Astrocyte (in vitro differentiated cells and primary cell): ENCODE measurements around the gene PDE8A.

ENCODE experiments used
- EZH2 ChIP-seq: IDR thresholded peaks from 2 replicates; pipeline ENCODE4 v1.6.1; 2012; ENCODE audit warnings: mild to moderate bottlenecking, low read length, inconsistent platforms; ENCODE audit not compliant: insufficient read depth
- TF ChIP-seq, protein P1 (sequence below): IDR thresholded peaks from 2 replicates; pipeline ENCODE4 v1.5.1; 2011; ENCODE audit warnings: low read depth, mild to moderate bottlenecking, inconsistent platforms, low read length, moderate library complexity; ENCODE audit not compliant: insufficient read depth

DNA sequence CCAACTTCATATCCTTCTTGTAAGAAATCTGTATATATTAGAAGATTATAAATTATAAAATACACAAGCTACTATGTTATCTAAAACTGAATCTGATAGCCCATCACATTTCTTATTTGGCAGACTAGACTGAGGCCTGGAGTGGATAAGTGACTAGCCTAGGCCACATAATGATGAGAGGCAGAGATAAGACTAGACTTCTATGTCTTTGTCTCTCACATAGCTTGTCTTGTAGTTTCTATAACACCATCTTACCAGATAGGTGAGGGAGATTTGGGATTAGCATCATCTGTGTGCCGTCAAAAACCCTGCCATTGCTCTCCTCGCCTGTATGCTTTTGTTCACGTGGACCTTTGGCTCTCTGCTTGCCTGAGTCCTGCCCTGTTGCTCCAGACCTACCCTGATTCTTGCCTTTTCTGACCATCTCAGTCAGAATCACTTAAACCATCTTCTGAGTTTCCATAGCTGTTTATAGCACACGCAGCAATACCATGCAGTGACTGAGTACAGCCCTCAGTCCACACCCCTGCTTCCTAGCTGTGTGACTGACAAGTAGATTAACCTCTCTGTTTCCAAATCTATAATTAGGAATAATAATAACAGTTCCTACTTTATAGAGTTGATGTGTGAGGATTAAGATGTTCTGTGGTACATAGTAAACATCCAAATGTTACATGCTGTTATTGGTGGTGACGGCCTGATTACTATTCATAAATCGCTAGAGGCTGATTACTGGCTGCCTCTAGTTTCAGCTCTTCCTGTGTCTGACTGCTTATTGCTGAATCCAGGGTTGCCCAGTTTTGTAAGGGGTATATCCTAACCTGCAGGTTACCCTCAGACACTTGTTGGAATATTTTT lies 49.7 kb downstream of the PDE8A start:
- no peak for TF ChIP-seq EZH2
- TF ChIP-seq, protein P1, sequence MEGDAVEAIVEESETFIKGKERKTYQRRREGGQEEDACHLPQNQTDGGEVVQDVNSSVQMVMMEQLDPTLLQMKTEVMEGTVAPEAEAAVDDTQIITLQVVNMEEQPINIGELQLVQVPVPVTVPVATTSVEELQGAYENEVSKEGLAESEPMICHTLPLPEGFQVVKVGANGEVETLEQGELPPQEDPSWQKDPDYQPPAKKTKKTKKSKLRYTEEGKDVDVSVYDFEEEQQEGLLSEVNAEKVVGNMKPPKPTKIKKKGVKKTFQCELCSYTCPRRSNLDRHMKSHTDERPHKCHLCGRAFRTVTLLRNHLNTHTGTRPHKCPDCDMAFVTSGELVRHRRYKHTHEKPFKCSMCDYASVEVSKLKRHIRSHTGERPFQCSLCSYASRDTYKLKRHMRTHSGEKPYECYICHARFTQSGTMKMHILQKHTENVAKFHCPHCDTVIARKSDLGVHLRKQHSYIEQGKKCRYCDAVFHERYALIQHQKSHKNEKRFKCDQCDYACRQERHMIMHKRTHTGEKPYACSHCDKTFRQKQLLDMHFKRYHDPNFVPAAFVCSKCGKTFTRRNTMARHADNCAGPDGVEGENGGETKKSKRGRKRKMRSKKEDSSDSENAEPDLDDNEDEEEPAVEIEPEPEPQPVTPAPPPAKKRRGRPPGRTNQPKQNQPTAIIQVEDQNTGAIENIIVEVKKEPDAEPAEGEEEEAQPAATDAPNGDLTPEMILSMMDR, result no peak
